SU-DHL-6 (cell line): ENCODE data around the gene MAML1.

Source experiments
- H2AFZ ChIP-seq: fragments of 200-600 bp; sonication (generic); 2 replicates; pipeline ENCODE4 v1.6.1; 2014; ENCODE audit warnings: low read depth, mild to moderate bottlenecking, moderate library complexity, mixed read lengths, antibody characterized with exemption, low read length; ENCODE audit not compliant: severe bottlenecking
- H3F3A ChIP-seq: fragments of 200-600 bp; shearing (Covaris generic); 2 replicates; pipeline ENCODE4 v1.6.0; 2016; ENCODE audit warnings: antibody characterized with exemption, mild to moderate bottlenecking; ENCODE audit not compliant: insufficient read depth
- H3K27ac ChIP-seq: fragments of 200-600 bp; sonication (generic); 2 replicates; pipeline ENCODE4 v1.5.1; 2016; ENCODE audit warnings: low read depth, mild to moderate bottlenecking, low read length, moderate library complexity, mixed read lengths
- H3K27me3 ChIP-seq: fragments of 200-600 bp; sonication (generic), shearing (Covaris generic); 2 replicates; pipeline ENCODE4 v1.6.0; 2014; ENCODE audit warnings: mild to moderate bottlenecking, low read length
- H3K36me3 ChIP-seq: fragments of 200-600 bp; sonication (generic); 2 replicates; pipeline ENCODE4 v1.6.1; 2014; ENCODE audit warnings: mild to moderate bottlenecking, low read length, mixed read lengths
- H3K4me2 ChIP-seq: fragments of 300-600, 200-600 bp; shearing (Covaris generic), sonication (generic); 2 replicates; pipeline ENCODE4 v1.6.0; 2014; ENCODE audit warnings: low read length, low read depth, mild to moderate bottlenecking; ENCODE audit not compliant: poor library complexity, severe bottlenecking
- H3K4me3 ChIP-seq: fragments of 200-600 bp; sonication (generic); 2 replicates; pipeline ENCODE4 v1.5.1; 2014; ENCODE audit warnings: antibody characterized with exemption, low read length, mild to moderate bottlenecking, mixed read lengths; ENCODE audit not compliant: insufficient read depth, poor library complexity, severe bottlenecking
- H3K79me2 ChIP-seq: fragments of 200-600 bp; sonication (generic); 2 replicates; pipeline ENCODE4 v1.6.1; 2014; ENCODE audit warnings: mild to moderate bottlenecking, low read length, moderate library complexity; ENCODE audit not compliant: insufficient read depth
- H3K9ac ChIP-seq: fragments of 200-600 bp; sonication (generic); 2 replicates; pipeline ENCODE4 v1.7.0; 2014; ENCODE audit warnings: mild to moderate bottlenecking, low read length
- H3K9me2 ChIP-seq: fragments of 200-600 bp; sonication (generic); replicated peaks from 2 replicates; pipeline ENCODE4 v1.6.1; 2014; ENCODE audit warnings: low read length; ENCODE audit not compliant: insufficient read depth
- H3K9me3 ChIP-seq: fragments of 200-600 bp; sonication (generic); 2 replicates; pipeline ENCODE4 v1.6.1; 2014; ENCODE audit warnings: low read length, mixed read lengths; ENCODE audit not compliant: insufficient read depth
- H4K20me1 ChIP-seq: fragments of 200-600 bp; sonication (generic); 2 replicates; pipeline ENCODE4 v1.6.1; 2014; ENCODE audit warnings: low read depth, mild to moderate bottlenecking, antibody characterized with exemption, low read length, moderate library complexity, mixed read lengths
- EZH2phosphoT487 ChIP-seq: fragments of 200-600 bp; sonication (generic), shearing (Covaris generic); conservative IDR thresholded peaks from 2 replicates; pipeline ENCODE4 v1.6.1; 2018; ENCODE audit warnings: mild to moderate bottlenecking, antibody characterized with exemption, low read length, moderate library complexity, mixed read lengths
- TF ChIP-seq, protein P1 (sequence below): fragments of 200-600 bp; sonication (generic); IDR thresholded peaks from one replicate; pipeline ENCODE4 v1.5.1; 2017; ENCODE audit warnings: antibody characterized with exemption, mild to moderate bottlenecking, low read length, moderate library complexity; ENCODE audit not compliant: insufficient read depth, poor library complexity, severe bottlenecking

The MAML1 gene

DNA sequence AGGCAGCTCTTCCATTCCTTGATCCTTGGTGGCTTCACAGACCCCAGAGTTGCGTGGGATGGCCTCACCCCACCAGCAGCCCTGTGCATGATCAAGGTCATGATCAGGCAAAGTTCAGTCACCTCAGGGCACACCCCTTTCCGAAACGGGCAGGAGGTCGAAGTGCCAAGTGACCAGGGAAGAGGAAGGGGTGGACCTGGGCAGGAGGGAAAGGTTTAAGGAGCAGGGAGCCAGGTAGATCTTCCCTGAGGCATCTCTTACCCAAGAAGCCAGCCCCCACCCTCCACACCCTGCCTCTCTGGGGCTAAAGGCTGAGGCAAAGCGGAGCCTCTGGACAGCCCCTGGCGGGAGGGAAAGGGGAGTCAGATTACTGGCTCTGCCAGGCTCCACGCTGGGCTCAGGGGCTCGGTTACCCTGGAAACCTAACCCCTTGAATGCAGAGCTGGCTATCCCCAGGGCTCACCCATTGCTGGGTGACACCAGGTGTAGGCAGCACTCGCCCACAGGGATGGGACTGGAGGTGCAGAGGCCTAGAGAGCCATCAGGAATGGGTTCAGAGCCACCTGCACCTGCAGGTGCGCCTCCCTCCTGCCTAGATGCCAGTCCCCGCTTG is 70.4 kb downstream of the MAML1 start:
- Histone ChIP-seq H3K27me3 (no peaks in the 10 kb centered on the region), H3K4me2 (no peak overlapping the region), H3K36me3 (no peaks in the 10 kb centered on the region), H3K9me2 (no peaks in the 10 kb centered on the region), H2AFZ (no peak overlapping the region), H3F3A (no peaks in the 10 kb centered on the region), H4K20me1 (no peaks in the 10 kb centered on the region), H3K4me3 (no peak overlapping the region), H3K9me3 (no peaks in the 10 kb centered on the region), H3K9ac (no peak overlapping the region), H3K27ac (no peak overlapping the region), H3K79me2 (no peaks in the 10 kb centered on the region; the same call in 1 of the 2 replicates)
- TF ChIP-seq EZH2phosphoT487, result no peak
- TF ChIP-seq, protein P1, sequence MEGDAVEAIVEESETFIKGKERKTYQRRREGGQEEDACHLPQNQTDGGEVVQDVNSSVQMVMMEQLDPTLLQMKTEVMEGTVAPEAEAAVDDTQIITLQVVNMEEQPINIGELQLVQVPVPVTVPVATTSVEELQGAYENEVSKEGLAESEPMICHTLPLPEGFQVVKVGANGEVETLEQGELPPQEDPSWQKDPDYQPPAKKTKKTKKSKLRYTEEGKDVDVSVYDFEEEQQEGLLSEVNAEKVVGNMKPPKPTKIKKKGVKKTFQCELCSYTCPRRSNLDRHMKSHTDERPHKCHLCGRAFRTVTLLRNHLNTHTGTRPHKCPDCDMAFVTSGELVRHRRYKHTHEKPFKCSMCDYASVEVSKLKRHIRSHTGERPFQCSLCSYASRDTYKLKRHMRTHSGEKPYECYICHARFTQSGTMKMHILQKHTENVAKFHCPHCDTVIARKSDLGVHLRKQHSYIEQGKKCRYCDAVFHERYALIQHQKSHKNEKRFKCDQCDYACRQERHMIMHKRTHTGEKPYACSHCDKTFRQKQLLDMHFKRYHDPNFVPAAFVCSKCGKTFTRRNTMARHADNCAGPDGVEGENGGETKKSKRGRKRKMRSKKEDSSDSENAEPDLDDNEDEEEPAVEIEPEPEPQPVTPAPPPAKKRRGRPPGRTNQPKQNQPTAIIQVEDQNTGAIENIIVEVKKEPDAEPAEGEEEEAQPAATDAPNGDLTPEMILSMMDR, result no peak

DNA sequence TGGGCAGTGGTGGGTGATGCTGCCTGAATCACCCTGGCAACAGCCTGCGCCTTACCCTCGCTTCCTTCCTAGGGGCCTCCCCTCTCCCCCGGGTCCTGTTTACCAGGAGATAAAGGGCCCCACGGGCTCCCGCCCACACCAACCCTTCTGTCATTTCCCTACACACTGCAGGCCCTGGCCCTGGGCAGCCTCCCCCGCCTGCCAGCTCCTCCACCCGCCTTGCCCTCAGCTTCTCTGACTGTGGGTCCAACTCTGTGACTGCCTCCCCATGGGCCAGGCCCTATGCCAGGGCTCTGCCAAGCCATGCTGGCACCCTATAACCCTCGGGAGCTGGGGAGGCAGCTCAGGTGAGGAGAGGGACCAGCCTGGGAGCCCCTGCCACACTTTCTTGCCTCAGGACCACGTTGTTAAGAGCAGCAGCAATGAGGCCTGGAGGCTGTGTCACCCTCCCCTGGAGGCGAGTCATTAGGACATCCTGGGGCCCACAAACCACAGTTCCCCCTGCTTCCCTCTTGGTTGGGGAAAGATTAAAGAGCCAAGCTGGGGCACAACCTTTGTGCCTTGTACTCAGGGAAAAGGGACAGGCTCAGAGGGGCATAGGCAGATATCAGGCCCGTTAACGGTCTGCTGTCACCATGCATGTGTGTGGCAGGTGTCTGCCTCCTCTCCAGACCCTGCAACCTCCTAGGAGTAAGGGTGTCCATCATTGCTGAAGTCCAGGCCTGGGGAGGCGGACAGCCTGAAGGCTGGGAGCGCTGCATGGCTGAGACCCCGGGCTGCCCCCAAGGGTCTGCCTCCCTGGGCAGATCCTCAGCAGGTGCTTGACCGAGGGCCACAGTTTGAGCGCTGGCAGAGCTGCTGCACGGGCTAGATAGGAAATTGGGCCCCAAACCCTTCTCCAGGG is 71.3 kb downstream of the MAML1 start:
- H3F3A ChIP-seq, result no peaks in the 10 kb centered on the region
- no peak overlapping the region for H2AFZ ChIP-seq
- no peak overlapping the region for H3K9ac ChIP-seq
- H3K27me3 ChIP-seq, result no peaks in the 10 kb centered on the region
- H3K27ac ChIP-seq, result no peak overlapping the region
- H3K4me3 ChIP-seq, result no peak overlapping the region
- H3K9me3 ChIP-seq, result no peaks in the 10 kb centered on the region
- no peaks in the 10 kb centered on the region for H3K36me3 ChIP-seq
- H4K20me1 ChIP-seq, result no peaks in the 10 kb centered on the region
- no peak for TF ChIP-seq EZH2phosphoT487
- TF ChIP-seq, protein P1, result no peak
- no peak overlapping the region for H3K4me2 ChIP-seq
- no peaks in the 10 kb centered on the region for H3K9me2 ChIP-seq
- H3K79me2 ChIP-seq, result no peaks in the 10 kb centered on the region; the same call in 1 of the 2 replicates

DNA sequence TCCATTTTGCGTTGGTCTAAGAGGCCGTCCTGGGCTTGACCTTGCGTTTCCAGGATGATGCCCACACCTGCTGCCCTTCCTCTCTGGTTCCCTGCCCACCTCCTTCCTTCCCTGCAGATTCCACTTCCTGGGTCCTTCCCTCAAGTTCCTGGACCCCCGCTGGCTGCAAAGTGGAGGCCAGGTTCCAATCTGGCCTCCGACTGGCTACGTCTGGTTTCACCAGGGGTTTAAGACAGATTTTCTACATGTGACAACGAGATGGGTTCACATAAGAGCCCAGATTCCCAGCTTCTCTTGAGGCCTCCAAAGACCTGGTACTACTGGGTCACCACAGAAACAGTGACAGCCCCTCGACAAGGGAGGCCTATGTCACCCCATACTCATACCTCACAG is 71.9 kb downstream of the MAML1 start:
- TF ChIP-seq, protein P1, result no peak
- TF ChIP-seq EZH2phosphoT487, result no peak
- no peak overlapping the region for H3K27ac ChIP-seq
- H3K9me3 ChIP-seq, result no peaks in the 10 kb centered on the region
- H3K36me3 ChIP-seq, result no peaks in the 10 kb centered on the region
- no peak overlapping the region for H2AFZ ChIP-seq
- no peaks in the 10 kb centered on the region for H3K9me2 ChIP-seq
- no peak overlapping the region for H3K4me2 ChIP-seq
- no peaks in the 10 kb centered on the region for H3K27me3 ChIP-seq
- no peak overlapping the region for H3K4me3 ChIP-seq
- no peak overlapping the region for H3K9ac ChIP-seq
- H3F3A ChIP-seq, result no peaks in the 10 kb centered on the region
- H3K79me2 ChIP-seq, result no peaks in the 10 kb centered on the region; the same call in 1 of the 2 replicates
- H4K20me1 ChIP-seq, result no peaks in the 10 kb centered on the region
